Thyroid gland (tissue), 4 donors: ENCODE data around the gene NAB1.

Experiments used
- POLR2A ChIP-seq, 2 donors: fragments of 450-650 bp; IDR thresholded peaks; one replicate each; pipeline ENCODE4 v1.6.1; 2017; ENCODE audit warnings: antibody characterized with exemption in 2 of 2, mild to moderate bottlenecking in 2 of 2, moderate library complexity in 1 of 2
- TF ChIP-seq, protein P1 (sequence below), 6 experiments: fragments of 200-600 bp in 3 of 6; fragments of 450-650 bp in 3 of 6; sonication (generic) in 3 of 6; IDR thresholded peaks; one replicate each; pipeline ENCODE4 v1.5.1; 2016 to 2019; ENCODE audit warnings: antibody characterized with exemption in 6 of 6, mild to moderate bottlenecking in 2 of 6, inconsistent platforms in 1 of 6, moderate library complexity in 1 of 6

DNA sequence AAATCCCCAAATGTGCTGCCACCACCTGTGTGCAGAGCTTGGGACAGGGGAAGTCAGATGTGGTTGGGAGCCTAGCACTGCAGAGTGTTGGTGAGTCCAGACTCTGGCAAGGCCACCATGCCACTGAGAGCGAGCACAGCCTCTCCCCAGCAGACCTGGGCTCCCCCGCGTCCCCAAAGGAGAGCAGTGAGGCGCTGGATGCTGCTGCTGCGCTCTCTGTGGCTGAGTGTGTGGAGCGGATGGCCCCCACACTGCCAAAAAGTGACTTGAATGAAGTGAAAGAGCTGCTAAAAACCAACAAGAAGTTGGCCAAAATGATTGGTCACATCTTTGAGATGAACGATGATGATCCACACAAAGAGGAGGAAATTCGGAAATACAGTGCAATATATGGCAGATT lies 10.7 kb downstream of the NAB1 start:
- TF ChIP-seq, protein P1, sequence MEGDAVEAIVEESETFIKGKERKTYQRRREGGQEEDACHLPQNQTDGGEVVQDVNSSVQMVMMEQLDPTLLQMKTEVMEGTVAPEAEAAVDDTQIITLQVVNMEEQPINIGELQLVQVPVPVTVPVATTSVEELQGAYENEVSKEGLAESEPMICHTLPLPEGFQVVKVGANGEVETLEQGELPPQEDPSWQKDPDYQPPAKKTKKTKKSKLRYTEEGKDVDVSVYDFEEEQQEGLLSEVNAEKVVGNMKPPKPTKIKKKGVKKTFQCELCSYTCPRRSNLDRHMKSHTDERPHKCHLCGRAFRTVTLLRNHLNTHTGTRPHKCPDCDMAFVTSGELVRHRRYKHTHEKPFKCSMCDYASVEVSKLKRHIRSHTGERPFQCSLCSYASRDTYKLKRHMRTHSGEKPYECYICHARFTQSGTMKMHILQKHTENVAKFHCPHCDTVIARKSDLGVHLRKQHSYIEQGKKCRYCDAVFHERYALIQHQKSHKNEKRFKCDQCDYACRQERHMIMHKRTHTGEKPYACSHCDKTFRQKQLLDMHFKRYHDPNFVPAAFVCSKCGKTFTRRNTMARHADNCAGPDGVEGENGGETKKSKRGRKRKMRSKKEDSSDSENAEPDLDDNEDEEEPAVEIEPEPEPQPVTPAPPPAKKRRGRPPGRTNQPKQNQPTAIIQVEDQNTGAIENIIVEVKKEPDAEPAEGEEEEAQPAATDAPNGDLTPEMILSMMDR (IDR thresholded peaks at IDR 0.05), result no peak
- no peak for TF ChIP-seq POLR2A (IDR thresholded peaks at IDR 0.05)
